ENCODE data around the gene PTPRN2. TPM values are rescaled to one million over a fixed set of nuclear protein-coding genes. Genes with fewer than 3 reads are reported as not detected.

The PTPRN2 gene
- total and polyA plus RNA-seq, 2 donors (not counting 3 experiments of a cell fraction or from before 2014, with no cell fraction given): 0.62 to 0.88 TPM

- Histone ChIP-seq H2AFZ (ENCODE audit: low read depth, low read length) (no peak overlapping the region), H3K79me2 (ENCODE audit: control insufficient read depth, insufficient read depth, low read length) (no peaks in the 10 kb centered on the region), H3K9me3 (replicated peaks; ENCODE audit: control insufficient read depth, insufficient read depth, low read length) (peaks cover 14% of the 10 kb centered on the region), H3K27me3 (ENCODE audit: control insufficient read depth in 2 of 2, insufficient read depth in 2 of 2, low read length in 2 of 2) (no peaks in the 10 kb centered on the region), H3K9ac (replicated peaks; ENCODE audit: extremely low read depth, insufficient read depth, low read length) (no peak overlapping the region), H3K4me1 (ENCODE audit: control insufficient read depth, extremely low read depth, insufficient read depth, low read length) (no peaks in the 10 kb centered on the region), H3K9me1 (replicated peaks; ENCODE audit: control insufficient read depth, extremely low read depth, insufficient read depth, low read length) (no peaks in the 10 kb centered on the region), H3K27ac (ENCODE audit: insufficient read depth, low read depth, low read length) (no peak overlapping the region), H3K4me3 (replicated peaks in 1 of 3; ENCODE audit: insufficient read depth in 1 of 3, low read depth in 1 of 3, low read length in 3 of 3) (no peak overlapping the region), H3K4me2 (ENCODE audit: insufficient read depth, low read length) (no peak overlapping the region), H4K20me1 (replicated peaks; ENCODE audit: control insufficient read depth, extremely low read depth, insufficient read depth, low read length) (no peaks in the 10 kb centered on the region), H3K36me3 (ENCODE audit: control insufficient read depth in 2 of 2, extremely low read depth in 1 of 2, insufficient read depth in 2 of 2, low read length in 2 of 2) (no peaks in the 10 kb centered on the region)
- FAIRE-seq (no peak), DNase-seq (ENCODE audit: low read depth, low spot score) (no peak)
- no TSS peak for BruUV-seq (replicated peaks)
- ChIA-PET CTCF (no interaction called here), POLR2A (no interaction called here)
- dilution Hi-C loops (cut with MboI; ENCODE audit: extremely low pct_ligation_motif_present, low sequenced_read_pairs): no loop called here
- no peak for TF ChIP-seq JUN (IDR thresholded peaks at IDR 0.05; ENCODE audit: borderline replicate concordance, insufficient read depth, insufficient read length, low read depth)
- no peak for TF ChIP-seq POLR2A (IDR thresholded peaks at IDR 0.05; ENCODE audit: low read depth, low read length)
- TF ChIP-seq CTCF (IDR thresholded peaks at IDR 0.05; ENCODE audit: extremely low read depth in 1 of 2, insufficient read depth in 1 of 2, low read depth in 1 of 2, low read length in 2 of 2): no peak
- TF ChIP-seq, protein P1, sequence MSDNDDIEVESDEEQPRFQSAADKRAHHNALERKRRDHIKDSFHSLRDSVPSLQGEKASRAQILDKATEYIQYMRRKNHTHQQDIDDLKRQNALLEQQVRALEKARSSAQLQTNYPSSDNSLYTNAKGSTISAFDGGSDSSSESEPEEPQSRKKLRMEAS (IDR thresholded peaks at IDR 0.05; ENCODE audit: insufficient read depth, insufficient read length): no peak
- TF ChIP-seq MYC (IDR thresholded peaks at IDR 0.05; ENCODE audit: low read depth, low read length): no peak
- TF ChIP-seq GATA2 (IDR thresholded peaks at IDR 0.05; ENCODE audit: insufficient read depth, insufficient read length, low read depth, low read length): no peak
- TF ChIP-seq FOS (IDR thresholded peaks at IDR 0.05; ENCODE audit: borderline replicate concordance, insufficient read depth, low read length): no peak
- no peak for TF ChIP-seq EZH2 (IDR thresholded peaks at IDR 0.05; ENCODE audit: borderline replicate concordance, low read depth, low read length, severe bottlenecking)
- TF ChIP-seq POLR2AphosphoS5 (IDR thresholded peaks at IDR 0.05; ENCODE audit: insufficient read depth, low read depth, low read length): no peak
- intact Hi-C loops (cut with micrococcal nuclease): no loop called here
Observed at GRCh38 chr7:158411232-158411950, 176.2 kb downstream of the PTPRN2 start.

Measured in endothelial cell of umbilical vein (primary cell).